GM18519 (cell line): ENCODE results near the gene IFT88.

Source experiments
- ATAC-seq: cut with Tn5 transposase; IDR thresholded peaks from one replicate; pipeline ENCODE4 v1.9.1; 2021; ENCODE audit warnings: mild to moderate bottlenecking, moderate library complexity; ENCODE audit not compliant: unreplicated experiment, low FRiP score

IFT88 gene

DNA sequence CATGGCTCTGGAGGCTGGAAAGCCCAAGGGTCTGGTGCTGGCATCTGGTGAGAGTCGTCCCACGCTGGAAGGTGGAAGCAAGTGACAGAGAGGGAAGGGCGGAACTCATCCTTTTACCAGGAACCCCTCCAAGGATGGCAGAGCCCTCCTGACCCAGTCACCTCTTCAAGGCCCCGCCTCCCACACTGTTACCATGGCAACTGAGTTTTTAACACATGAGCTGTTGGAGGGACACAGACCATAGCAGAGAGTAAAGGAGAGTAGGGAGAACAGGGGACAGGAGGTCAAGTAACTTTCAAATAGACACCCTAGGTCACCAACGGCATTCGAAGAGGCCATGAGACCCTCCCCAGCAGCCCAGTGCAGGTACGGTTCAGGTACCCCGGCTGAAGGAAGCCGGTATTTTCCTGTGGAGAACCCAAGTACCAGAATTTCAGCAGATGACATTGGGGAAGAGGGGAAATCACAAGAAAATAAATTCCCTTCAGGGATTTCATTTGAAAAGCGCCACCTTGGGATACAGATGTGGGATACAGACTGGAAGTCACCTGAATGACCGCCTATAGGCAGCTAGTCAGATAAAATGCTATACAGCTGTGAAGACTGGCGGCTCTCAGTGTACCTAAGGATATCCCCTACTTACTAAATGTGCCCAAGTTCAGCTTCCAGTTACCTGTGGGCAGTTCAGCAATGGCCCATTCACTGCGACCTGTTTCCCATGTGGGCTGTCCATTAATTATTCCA lies 144.5 kb downstream of the IFT88 start:
- ATAC-seq, result no peak

DNA sequence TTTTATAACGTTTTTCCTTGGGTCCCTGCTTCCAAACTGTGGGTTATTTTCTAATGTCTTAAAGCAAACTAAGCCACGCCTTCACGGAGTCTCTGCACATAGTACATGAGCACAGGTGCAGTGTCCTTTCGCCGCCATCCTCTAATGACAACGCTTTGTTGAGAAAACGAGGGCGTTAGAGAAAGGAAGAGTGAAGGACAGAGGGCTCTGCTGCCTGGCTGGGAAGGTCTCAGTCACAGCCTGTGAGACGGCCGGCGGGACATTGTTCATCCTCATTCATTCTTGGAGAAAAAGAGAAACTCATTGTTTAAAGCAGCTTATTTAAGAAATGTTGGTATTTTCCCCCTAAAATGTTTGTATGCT lies 146.0 kb downstream of the IFT88 start:
- no peak for ATAC-seq

GRCh38 chr13:20713751-20714150 lies 146.8 kb downstream of the IFT88 start:
- ATAC-seq, result no peak

DNA sequence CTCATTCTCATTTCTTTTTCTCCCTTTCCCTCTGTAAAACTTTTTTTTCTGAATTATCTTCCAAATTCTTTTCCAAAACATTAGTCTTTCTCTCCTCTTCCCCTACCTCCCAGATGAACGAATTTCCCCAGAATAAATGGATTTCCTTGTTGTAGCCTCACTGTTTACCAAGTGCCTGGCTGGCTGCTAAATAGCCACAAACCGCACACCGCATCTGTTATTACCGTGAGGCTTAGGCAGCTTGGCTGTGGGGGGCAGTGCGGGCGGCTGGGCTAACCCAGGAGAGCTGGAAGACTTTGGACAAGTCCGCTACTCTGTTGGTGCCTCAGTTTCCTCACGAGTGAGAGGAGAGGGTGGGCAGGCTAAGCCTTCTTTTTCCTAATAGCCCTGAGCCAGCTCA lies 147.2 kb downstream of the IFT88 start:
- no peak for ATAC-seq

- no peak for ATAC-seq
Observed at GRCh38 chr13:20714563-20715329, 147.8 kb downstream of the IFT88 start.

DNA sequence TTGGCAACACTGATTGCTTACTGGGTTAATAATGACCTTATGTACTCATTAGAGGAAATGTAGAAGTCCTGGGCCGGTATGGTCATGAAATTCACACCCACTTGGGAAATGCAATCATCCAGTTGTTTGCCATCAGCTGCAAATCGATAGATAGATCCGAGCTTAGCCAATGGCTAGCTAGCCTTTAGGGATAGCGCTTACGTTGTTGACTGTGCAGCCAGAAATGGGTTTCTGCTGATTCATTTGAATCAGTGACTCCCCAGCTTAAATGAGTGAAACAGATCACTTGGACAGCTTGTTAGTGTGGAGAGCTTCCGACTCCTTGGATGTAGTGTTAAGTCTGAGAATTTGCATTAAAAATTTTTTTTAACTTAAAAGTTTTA lies 148.4 kb downstream of the IFT88 start:
- ATAC-seq, result no peak

DNA sequence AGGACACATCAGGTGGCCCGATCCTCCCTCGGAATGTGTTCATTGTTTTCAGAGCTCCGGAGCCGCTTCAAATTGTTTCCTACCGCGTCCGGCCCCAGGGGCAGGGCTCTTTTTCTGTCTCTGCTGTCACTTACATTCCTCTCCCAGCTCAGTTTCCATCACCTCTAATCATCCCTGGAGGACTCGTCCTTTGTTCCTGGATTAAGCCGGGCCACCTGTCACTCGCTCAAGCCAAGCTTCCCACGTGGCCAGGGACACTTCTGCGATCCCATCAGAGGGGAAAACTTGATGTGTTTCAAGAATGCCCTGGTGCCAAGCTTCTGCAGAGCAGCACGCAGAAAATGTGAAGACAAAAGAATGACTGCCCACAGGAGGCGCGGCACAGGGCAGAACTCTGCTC lies 150.0 kb downstream of the IFT88 start:
- ATAC-seq, result no peak

- no peak for ATAC-seq
Observed at GRCh38 chr13:20717581-20718542, 150.9 kb downstream of the IFT88 start.

GRCh38 chr13:20718958-20719566 lies 152.1 kb downstream of the IFT88 start:
- no peak for ATAC-seq

DNA sequence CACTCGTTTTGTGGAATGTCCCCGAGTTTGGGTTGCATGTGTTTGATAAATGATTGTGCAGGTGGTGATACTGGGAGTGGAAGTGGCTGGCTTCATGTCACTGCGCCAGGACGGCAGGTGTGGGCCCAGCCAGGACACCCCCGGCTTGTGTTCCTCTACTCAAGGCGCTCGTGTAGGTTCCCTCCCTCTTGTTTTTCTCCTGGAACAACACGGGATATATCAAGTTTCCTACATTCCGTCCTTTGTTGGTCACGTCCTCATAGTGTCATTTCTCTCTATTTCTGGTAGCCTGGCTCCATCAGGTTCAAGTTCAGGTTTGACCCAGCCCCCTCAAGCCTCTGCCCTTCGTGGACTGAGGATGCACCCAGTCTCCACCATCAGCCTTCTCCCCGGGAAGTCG lies 152.8 kb downstream of the IFT88 start:
- ATAC-seq, result no peak

GRCh38 chr13:20720499-20720898 lies 153.5 kb downstream of the IFT88 start:
- no peak for ATAC-seq

DNA sequence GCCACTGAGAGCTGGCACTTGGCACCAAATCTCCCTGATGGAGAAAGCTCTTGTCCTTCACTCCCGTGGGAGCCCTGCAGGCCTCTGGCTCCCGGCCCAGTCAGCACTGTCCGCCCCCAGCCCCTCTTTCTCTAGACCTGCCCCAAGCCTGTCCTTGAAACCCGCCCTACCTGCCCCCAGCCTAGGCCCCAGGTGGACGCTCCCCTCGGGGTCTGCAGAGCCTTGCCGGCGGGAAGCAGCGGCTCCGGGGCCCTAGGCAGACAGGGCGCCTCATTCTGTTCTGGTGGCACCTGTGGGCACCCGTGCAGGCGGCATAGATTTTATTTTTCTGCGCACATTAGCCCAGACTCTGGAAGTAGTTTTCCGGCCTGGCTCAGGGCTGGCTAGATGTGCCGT lies 154.1 kb downstream of the IFT88 start:
- ATAC-seq, result no peak

DNA sequence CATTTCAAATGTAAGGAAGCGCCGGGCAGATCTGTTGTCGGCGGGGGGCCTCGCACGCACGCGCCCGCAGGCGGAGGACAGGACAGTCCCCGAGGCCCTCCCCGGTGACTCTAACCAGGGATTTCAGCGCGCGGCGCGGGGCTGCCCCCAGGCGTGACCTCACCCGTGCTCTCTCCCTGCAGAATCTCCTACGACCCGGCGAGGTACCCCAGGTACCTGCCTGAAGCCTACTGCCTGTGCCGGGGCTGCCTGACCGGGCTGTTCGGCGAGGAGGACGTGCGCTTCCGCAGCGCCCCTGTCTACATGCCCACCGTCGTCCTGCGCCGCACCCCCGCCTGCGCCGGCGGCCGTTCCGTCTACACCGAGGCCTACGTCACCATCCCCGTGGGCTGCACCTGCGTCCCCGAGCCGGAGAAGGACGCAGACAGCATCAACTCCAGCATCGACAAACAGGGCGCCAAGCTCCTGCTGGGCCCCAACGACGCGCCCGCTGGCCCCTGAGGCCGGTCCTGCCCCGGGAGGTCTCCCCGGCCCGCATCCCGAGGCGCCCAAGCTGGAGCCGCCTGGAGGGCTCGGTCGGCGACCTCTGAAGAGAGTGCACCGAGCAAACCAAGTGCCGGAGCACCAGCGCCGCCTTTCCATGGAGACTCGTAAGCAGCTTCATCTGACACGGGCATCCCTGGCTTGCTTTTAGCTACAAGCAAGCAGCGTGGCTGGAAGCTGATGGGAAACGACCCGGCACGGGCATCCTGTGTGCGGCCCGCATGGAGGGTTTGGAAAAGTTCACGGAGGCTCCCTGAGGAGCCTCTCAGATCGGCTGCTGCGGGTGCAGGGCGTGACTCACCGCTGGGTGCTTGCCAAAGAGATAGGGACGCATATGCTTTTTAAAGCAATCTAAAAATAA lies 154.7 kb downstream of the IFT88 start:
- no peak for ATAC-seq

DNA sequence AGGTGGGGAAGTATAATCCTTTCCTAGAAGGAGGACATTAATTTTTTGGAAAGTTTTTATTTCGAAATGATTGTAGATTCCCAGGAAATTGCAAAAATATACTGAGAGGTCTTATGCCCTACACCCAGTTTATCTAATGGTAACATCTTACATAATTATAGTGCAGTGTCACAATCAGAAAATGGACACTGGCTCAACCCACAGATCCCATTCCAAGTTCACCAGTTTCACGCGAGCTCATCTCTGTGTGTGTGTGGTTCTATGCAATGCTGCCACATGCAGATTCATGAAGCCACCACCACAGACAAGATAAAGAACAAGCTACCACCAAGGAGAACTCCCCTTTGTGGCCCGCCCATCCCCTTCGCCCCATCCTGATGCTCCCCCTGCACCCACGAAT lies 160.9 kb downstream of the IFT88 start:
- no peak for ATAC-seq

- ATAC-seq, result no peak
Observed at GRCh38 chr13:20728579-20729311, 161.8 kb downstream of the IFT88 start.

GRCh38 chr13:20729633-20730585 lies 163.0 kb downstream of the IFT88 start:
- ATAC-seq, result no peak

- ATAC-seq, result no peak
Observed at GRCh38 chr13:20738616-20739015, 171.7 kb downstream of the IFT88 start.

GRCh38 chr13:20740021-20740420 lies 173.1 kb downstream of the IFT88 start:
- no peak for ATAC-seq
